T-cell (primary cell): Measurements from ENCODE around the gene LRP1B. TPM values are rescaled to one million over a fixed set of nuclear protein-coding genes. Genes with fewer than 3 reads are reported as not detected.

Experiments
- ATAC-seq, 4 experiments: fragments of 200-7000 bp in 3 of 4; fragments of 150-1000 bp in 1 of 4; cut with Tn5 transposase; replicated peaks in 1 of 4; 1 replicate in 3 of 4; 2 replicates in 1 of 4; pipeline ENCODE4 v1.10.0; 2021; ENCODE audit warnings: moderate library complexity in 3 of 4, mild to moderate bottlenecking in 2 of 4, moderate number of reproducible peaks in 1 of 4
- CTCF ChIA-PET, 2 donors: fragments of 300-600 bp; sonication (Branson Sonifier 250); formaldehyde crosslinking; loops; one replicate each; lab custom pipeline; 2022; ENCODE audit warnings: antibody characterized with exemption in 2 of 2; lab: Charles Lee
- POLR2A ChIA-PET, 2 donors: fragments of 300-600 bp; sonication (Branson Sonifier 250); formaldehyde crosslinking; loops; one replicate each; lab custom pipeline; 2022; ENCODE audit warnings: antibody characterized with exemption in 2 of 2; lab: Charles Lee
- DNase-seq, 35 experiments: peaks; one replicate each; pipeline versions ENCODE4 v3.0.0 to v3.0.0-alpha.2; 2013 to 2023
- H3K27ac ChIP-seq: one replicate; pipeline ENCODE4 v1.5.1; 2013; ENCODE audit warnings: low read length
- H3K27me3 ChIP-seq, 2 experiments: replicated peaks in 1 of 2; 1 replicate in 1 of 2; 2 replicates in 1 of 2; pipeline versions ENCODE4 v1.6.1 to v1.7.0; 2013; ENCODE audit warnings: low read length in 1 of 2, mixed read lengths in 1 of 2; ENCODE audit not compliant: control insufficient read depth in 2 of 2, insufficient read depth in 2 of 2; ENCODE audit errors: extremely low read depth in 1 of 2
- H3K36me3 ChIP-seq, 2 donors: 1 replicate in 1 of 2; 2 replicates in 1 of 2; pipeline versions ENCODE4 v1.6.1 to v1.7.0; 2013; ENCODE audit warnings: low read length in 1 of 2; ENCODE audit not compliant: control insufficient read depth in 2 of 2, insufficient read depth in 1 of 2; ENCODE audit errors: extremely low read depth in 1 of 2
- H3K4me1 ChIP-seq, 2 experiments: 1 replicate in 1 of 2; 2 replicates in 1 of 2; pipeline versions ENCODE4 v1.6.1 to v1.7.0; 2013; ENCODE audit warnings: low read length in 2 of 2, mixed read lengths in 1 of 2; ENCODE audit not compliant: insufficient read depth in 2 of 2, control insufficient read depth in 1 of 2; ENCODE audit errors: extremely low read depth in 1 of 2
- H3K4me3 ChIP-seq, 2 donors: 1 replicate in 1 of 2; 2 replicates in 1 of 2; pipeline versions ENCODE4 v1.5.1 to v1.7.0; 2013; ENCODE audit warnings: mild to moderate bottlenecking in 2 of 2, low read length in 1 of 2, moderate library complexity in 1 of 2; ENCODE audit not compliant: control insufficient read depth in 1 of 2; ENCODE audit errors: extremely low read depth in 1 of 2
- H3K9me3 ChIP-seq: 2 replicates; pipeline ENCODE4 v1.7.0; 2013
- H3K27ac Mint-ChIP-seq, 2 donors: one replicate each; pipeline ENCODE4 v1.8.0; 2020 to 2021; ENCODE audit warnings: mild to moderate bottlenecking in 2 of 2, mixed read lengths in 2 of 2
- H3K27me3 Mint-ChIP-seq, 2 donors: one replicate each; pipeline ENCODE4 v1.8.0; 2021 to 2022; ENCODE audit warnings: mixed read lengths in 2 of 2
- H3K36me3 Mint-ChIP-seq: one replicate; pipeline ENCODE4 v1.8.0; 2021; ENCODE audit warnings: mixed read lengths
- H3K4me1 Mint-ChIP-seq, 3 donors: one replicate each; pipeline ENCODE4 v1.8.0; 2020 to 2022; ENCODE audit warnings: mixed read lengths in 3 of 3, mild to moderate bottlenecking in 1 of 3
- H3K4me3 Mint-ChIP-seq, 3 donors: one replicate each; pipeline ENCODE4 v1.8.0; 2020 to 2022; ENCODE audit warnings: mild to moderate bottlenecking in 3 of 3, mixed read lengths in 3 of 3, moderate library complexity in 3 of 3
- H3K9me3 Mint-ChIP-seq, 3 donors: one replicate each; pipeline ENCODE4 v1.8.0; 2020 to 2022; ENCODE audit warnings: mixed read lengths in 3 of 3
- WGBS: methylation state at CpG from one replicate; pipeline ENCODE4 v1.1.5; 2013; ENCODE audit warnings: missing lambda C conversion rate; ENCODE audit not compliant: insufficient coverage; 5-methylcytosine and 5-hydroxymethylcytosine counted together
- total RNA-seq, 35 experiments: library from RNA in 6 of 35; stranded (reverse) in 6 of 35; fragments of 120-200 nt in 1 of 35; gene quantifications; one replicate each; pipeline versions ENCODE4 v1.2.1 to v1.2.4 and lab custom pipeline; 2013 to 2026

Gene LRP1B
- total RNA-seq, 5 donors from 2014 or later (not counting 1 experiment from before 2014, with no cell fraction given), result not detected

- no CpG with 5 or more reads among the region's 2 CpGs for WGBS
Measured at GRCh38 chr2:140667203-140667602, 1463.6 kb downstream of the LRP1B start.

GRCh38 chr2:140662504-140662903 lies 1468.3 kb downstream of the LRP1B start:
- H3K4me3 Mint-ChIP-seq, result no peak overlapping the region
- H3K9me3 Mint-ChIP-seq, result peaks cover 0 to 7% (median 6%) of the 10 kb centered on the region in 3 donors
- Histone ChIP-seq H3K4me1 (no peaks in the 10 kb centered on the region), H3K4me3 (no peak overlapping the region), H3K27ac (no peak overlapping the region), H3K36me3 (no peaks in the 10 kb centered on the region), H3K27me3 (no peaks in the 10 kb centered on the region), H3K9me3 (no peaks in the 10 kb centered on the region)
- H3K27ac Mint-ChIP-seq, result no peak overlapping the region
- no peak for DNase-seq
- no peaks in the 10 kb centered on the region for H3K36me3 Mint-ChIP-seq
- ATAC-seq, result no peak
- no CpG with 5 or more reads among the region's 1 CpG for WGBS
- no peaks in the 10 kb centered on the region for H3K4me1 Mint-ChIP-seq
- no peaks in the 10 kb centered on the region for H3K27me3 Mint-ChIP-seq
- CTCF ChIA-PET, result no interaction called here
- POLR2A ChIA-PET, result no interaction called here

More at GRCh38 chr2:140667203-140667602, 1463.6 kb downstream of the LRP1B start:
- no peak overlapping the region for H3K4me3 Mint-ChIP-seq
- no peaks in the 10 kb centered on the region for H3K4me1 ChIP-seq
- H3K4me3 ChIP-seq, result no peak overlapping the region
- peaks cover 0 to 21% (median 10%) of the 10 kb centered on the region in 3 donors for H3K9me3 Mint-ChIP-seq
- H3K27me3 Mint-ChIP-seq, result no peaks in the 10 kb centered on the region
- no peaks in the 10 kb centered on the region for H3K36me3 Mint-ChIP-seq
- POLR2A ChIA-PET, result no interaction called here
- no peaks in the 10 kb centered on the region for H3K36me3 ChIP-seq
- ATAC-seq (no peak), DNase-seq (no peak)
- no peak overlapping the region for H3K27ac ChIP-seq
- H3K9me3 ChIP-seq, result no peaks in the 10 kb centered on the region
- H3K4me1 Mint-ChIP-seq, result no peaks in the 10 kb centered on the region
- no peaks in the 10 kb centered on the region for H3K27me3 ChIP-seq
- H3K27ac Mint-ChIP-seq, result no peak overlapping the region
- CTCF ChIA-PET, result interaction anchor here in 1 of 2 donors (0.8 kb wide), 1 partner anchor 15 kb away, joined by 3 read pairs; no protein-coding TSS in a partner anchor

GRCh38 chr2:140658760-140659692 lies 1471.8 kb downstream of the LRP1B start:
- Mint-ChIP-seq H3K36me3 (no peaks in the 10 kb centered on the region), H3K27ac (no peak overlapping the region), H3K4me3 (no peak overlapping the region), H3K27me3 (no peaks in the 10 kb centered on the region), H3K4me1 (no peaks in the 10 kb centered on the region), H3K9me3 (peaks cover 0 to 13% (median 8%) of the 10 kb centered on the region in 3 donors)
- no peak overlapping the region for H3K4me3 ChIP-seq
- H3K27ac ChIP-seq, result no peak overlapping the region
- H3K9me3 ChIP-seq, result no peaks in the 10 kb centered on the region
- H3K36me3 ChIP-seq, result no peaks in the 10 kb centered on the region
- no peaks in the 10 kb centered on the region for H3K4me1 ChIP-seq
- DNase-seq (no peak), ATAC-seq (no peak)
- WGBS, result 100% methylated on average over 1 of the region's 2 CpGs
- H3K27me3 ChIP-seq, result no peaks in the 10 kb centered on the region
- ChIA-PET POLR2A (no interaction called here), CTCF (no interaction called here)

- H3K4me1 ChIP-seq, result no peaks in the 10 kb centered on the region
- ATAC-seq (no peak), DNase-seq (no peak)
- Mint-ChIP-seq H3K9me3 (peaks cover 0 to 8% (median 7%) of the 10 kb centered on the region in 3 donors), H3K4me1 (no peaks in the 10 kb centered on the region), H3K27me3 (no peaks in the 10 kb centered on the region), H3K4me3 (no peak overlapping the region), H3K27ac (no peak overlapping the region), H3K36me3 (no peaks in the 10 kb centered on the region)
- H3K4me3 ChIP-seq, result no peak overlapping the region
- no peaks in the 10 kb centered on the region for H3K9me3 ChIP-seq
- ChIA-PET POLR2A (no interaction called here), CTCF (no interaction called here)
- H3K27ac ChIP-seq, result no peak overlapping the region
- WGBS, result no CpG with 5 or more reads among the region's 2 CpGs
- H3K36me3 ChIP-seq, result no peaks in the 10 kb centered on the region
- H3K27me3 ChIP-seq, result no peaks in the 10 kb centered on the region
Measured at GRCh38 chr2:140657657-140658056, 1473.2 kb downstream of the LRP1B start.

GRCh38 chr2:140654565-140654964 lies 1476.3 kb downstream of the LRP1B start:
- no peaks in the 10 kb centered on the region for H3K36me3 ChIP-seq
- no peaks in the 10 kb centered on the region for H3K9me3 ChIP-seq
- H3K27ac ChIP-seq, result no peak overlapping the region
- H3K27ac Mint-ChIP-seq, result no peak overlapping the region
- no peaks in the 10 kb centered on the region for H3K4me1 Mint-ChIP-seq
- no peak overlapping the region for H3K4me3 ChIP-seq
- ChIA-PET POLR2A (no interaction called here), CTCF (no interaction called here)
- no CpG with 5 or more reads among the region's 3 CpGs for WGBS
- no peaks in the 10 kb centered on the region for H3K36me3 Mint-ChIP-seq
- no peaks in the 10 kb centered on the region for H3K27me3 Mint-ChIP-seq
- H3K9me3 Mint-ChIP-seq, result peaks cover 3 to 14% (median 7%) of the 10 kb centered on the region in 3 donors
- H3K27me3 ChIP-seq, result no peaks in the 10 kb centered on the region
- DNase-seq, result no peak
- H3K4me1 ChIP-seq, result no peaks in the 10 kb centered on the region
- ATAC-seq, result no peak
- H3K4me3 Mint-ChIP-seq, result no peak overlapping the region

GRCh38 chr2:140650825-140651224 lies 1480.0 kb downstream of the LRP1B start:
- Histone ChIP-seq H3K4me1 (no peaks in the 10 kb centered on the region), H3K4me3 (no peak overlapping the region), H3K9me3 (no peaks in the 10 kb centered on the region), H3K27ac (no peak overlapping the region), H3K27me3 (no peaks in the 10 kb centered on the region), H3K36me3 (no peaks in the 10 kb centered on the region)
- Mint-ChIP-seq H3K27ac (no peak overlapping the region), H3K27me3 (no peaks in the 10 kb centered on the region), H3K9me3 (peaks cover 3 to 10% (median 9%) of the 10 kb centered on the region in 3 donors), H3K36me3 (no peaks in the 10 kb centered on the region), H3K4me3 (no peak overlapping the region), H3K4me1 (no peaks in the 10 kb centered on the region)
- ATAC-seq (no peak), DNase-seq (no peak)
- WGBS, result no CpG with 5 or more reads among the region's 3 CpGs
- POLR2A ChIA-PET, result no interaction called here
- CTCF ChIA-PET, result no interaction called here
